ENCODE data around the gene POR. TPM values are rescaled to one million over a fixed set of nuclear protein-coding genes. Genes with fewer than 3 reads are reported as not detected.

POR gene
- total RNA-seq, 2 experiments from 2014 or later: 22.8 to 25.2 TPM

DNA sequence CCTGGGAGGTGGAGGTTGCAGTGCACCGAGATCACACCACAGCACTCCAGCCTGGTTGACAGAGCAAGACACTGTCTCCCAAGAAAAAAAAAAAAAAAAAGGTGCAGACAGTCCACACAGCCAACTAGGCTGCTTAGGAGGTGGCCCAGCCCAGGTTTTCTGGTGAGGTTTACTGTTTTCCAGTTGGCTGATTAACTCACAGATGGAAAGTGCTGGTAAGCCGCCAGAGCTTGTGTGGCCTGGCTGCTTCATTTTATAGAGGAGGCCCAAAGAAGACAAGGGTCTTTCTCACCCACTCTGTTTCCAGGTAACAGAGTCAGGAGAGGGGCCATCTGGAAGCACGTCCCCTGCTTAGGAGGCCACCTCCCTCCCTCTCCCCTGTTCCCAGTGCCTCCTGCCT is 29.9 kb upstream of the POR start:
- H3K27ac Mint-ChIP-seq: no peak overlapping the region
- ChIA-PET CTCF (interaction anchor here (1.2 kb wide), 1 partner anchor 135 kb away, joined by 3 read pairs; no protein-coding TSS in a partner anchor), POLR2A (interaction anchor here (0.6 to 2.1 kb wide), 3 partner anchors 9 to 53 kb away, joined by 3 to 7 read pairs (median 4); no protein-coding TSS in a partner anchor)
- ATAC-seq (no peak), DNase-seq (no peak)
- H3K36me3 Mint-ChIP-seq (ENCODE audit: low read depth): peaks cover 51% of the 10 kb centered on the region
- no peaks in the 10 kb centered on the region for H3K27me3 Mint-ChIP-seq
- H3K9me3 Mint-ChIP-seq: no peaks in the 10 kb centered on the region
- no peak overlapping the region for H3K4me3 Mint-ChIP-seq
- intact Hi-C loops (cut with micrococcal nuclease): no loop called here
- H3K4me1 Mint-ChIP-seq (ENCODE audit: low read depth): peaks cover 22% of the 10 kb centered on the region
- TF ChIP-seq, protein P1, sequence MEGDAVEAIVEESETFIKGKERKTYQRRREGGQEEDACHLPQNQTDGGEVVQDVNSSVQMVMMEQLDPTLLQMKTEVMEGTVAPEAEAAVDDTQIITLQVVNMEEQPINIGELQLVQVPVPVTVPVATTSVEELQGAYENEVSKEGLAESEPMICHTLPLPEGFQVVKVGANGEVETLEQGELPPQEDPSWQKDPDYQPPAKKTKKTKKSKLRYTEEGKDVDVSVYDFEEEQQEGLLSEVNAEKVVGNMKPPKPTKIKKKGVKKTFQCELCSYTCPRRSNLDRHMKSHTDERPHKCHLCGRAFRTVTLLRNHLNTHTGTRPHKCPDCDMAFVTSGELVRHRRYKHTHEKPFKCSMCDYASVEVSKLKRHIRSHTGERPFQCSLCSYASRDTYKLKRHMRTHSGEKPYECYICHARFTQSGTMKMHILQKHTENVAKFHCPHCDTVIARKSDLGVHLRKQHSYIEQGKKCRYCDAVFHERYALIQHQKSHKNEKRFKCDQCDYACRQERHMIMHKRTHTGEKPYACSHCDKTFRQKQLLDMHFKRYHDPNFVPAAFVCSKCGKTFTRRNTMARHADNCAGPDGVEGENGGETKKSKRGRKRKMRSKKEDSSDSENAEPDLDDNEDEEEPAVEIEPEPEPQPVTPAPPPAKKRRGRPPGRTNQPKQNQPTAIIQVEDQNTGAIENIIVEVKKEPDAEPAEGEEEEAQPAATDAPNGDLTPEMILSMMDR (IDR thresholded peaks at IDR 0.05): no peak

DNA sequence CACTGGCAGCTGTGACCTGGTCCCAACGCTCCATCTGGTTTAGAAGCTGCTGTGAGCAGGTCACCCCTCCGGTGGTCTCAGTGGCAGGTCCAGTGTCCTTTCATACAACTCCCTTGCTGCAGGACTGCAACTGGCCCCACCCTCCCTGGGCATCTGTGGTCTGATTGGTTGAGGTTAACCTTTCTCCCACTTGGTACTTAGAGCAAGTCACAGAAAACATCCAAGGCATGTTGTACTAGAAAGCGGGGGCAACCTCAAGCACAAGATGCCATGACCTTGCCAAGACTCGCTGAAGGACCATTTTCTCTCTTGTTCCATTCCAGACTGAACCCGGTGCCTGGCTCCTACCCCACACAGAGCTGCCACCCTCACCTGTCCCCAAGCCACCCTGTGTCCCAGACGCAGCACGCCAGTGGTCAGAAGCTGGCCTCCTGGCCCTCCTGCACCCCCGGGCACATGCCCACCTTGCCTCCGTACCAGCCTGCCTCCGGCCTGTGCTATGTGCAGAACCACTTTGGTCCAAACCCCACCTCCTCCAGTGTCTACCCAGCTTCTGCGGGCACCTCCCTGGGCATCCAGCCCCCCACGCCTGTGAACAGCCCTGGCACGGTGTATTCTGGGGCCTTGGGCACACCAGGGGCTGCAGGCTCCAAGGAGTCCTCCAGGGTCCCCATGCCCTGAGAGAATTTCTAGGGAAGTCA is 27.1 kb upstream of the POR start:
- TF ChIP-seq, protein P1 (IDR thresholded peaks at IDR 0.05): no peak
- ATAC-seq: no peak
- Mint-ChIP-seq H3K4me1 (ENCODE audit: low read depth) (peaks cover 7% of the 10 kb centered on the region), H3K36me3 (ENCODE audit: low read depth) (peaks cover 34% of the 10 kb centered on the region), H3K27ac (no peak overlapping the region), H3K9me3 (no peaks in the 10 kb centered on the region), H3K27me3 (no peaks in the 10 kb centered on the region), H3K4me3 (no peak overlapping the region)
- CTCF ChIA-PET: no interaction called here
- DNase-seq: no peak
- intact Hi-C loops (cut with micrococcal nuclease): no loop called here
- POLR2A ChIA-PET: interaction anchor here (1.6 kb wide), 1 partner anchor 9 kb away, joined by 4 read pairs; the partner anchor contains the start of gene RHBDD2

DNA sequence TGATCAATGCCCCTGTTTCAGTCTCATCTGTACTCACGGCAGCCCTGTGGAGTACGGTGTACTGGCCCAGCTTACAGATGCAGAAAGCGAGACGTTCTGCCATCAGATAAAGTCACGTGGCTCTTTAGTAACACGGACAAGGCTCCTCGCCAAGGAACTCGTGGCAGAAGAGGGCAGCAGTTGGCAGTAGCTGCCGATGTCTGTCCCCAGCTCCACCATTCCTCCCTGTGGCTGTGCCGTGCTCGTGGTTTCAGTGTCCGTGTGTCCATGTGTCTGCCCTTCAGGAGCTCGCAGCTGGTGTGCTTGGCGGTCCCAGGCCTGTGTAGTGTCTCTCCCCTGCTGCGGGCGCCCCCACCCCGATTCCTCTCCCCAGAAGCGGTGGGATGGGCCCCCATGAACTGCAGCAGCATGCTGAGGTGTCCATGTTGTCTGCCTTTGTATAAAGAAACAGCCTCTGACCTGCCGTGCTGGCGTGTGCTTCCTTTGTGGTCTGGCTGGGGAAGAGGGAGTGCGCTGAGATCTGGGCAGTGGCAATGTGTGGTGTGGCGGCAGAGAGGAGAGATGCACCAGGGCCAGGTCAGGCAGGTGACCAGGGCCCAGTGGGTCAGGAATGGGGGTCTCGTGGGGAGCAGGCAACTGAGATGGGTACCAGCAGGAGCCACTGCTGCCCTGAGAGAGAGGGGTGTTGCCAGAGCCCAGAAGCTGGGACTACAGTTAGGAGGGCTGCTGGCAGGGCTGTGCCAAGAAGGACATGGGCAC is 26.3 kb upstream of the POR start:
- no peak for ATAC-seq
- TF ChIP-seq, protein P1 (IDR thresholded peaks at IDR 0.05): no peak
- intact Hi-C loops (cut with micrococcal nuclease): no loop called here
- no peak overlapping the region for H3K27ac Mint-ChIP-seq
- DNase-seq: no peak
- POLR2A ChIA-PET: interaction anchor here (0.8 to 1.6 kb wide), 3 partner anchors 10 to 27 kb away, joined by 3 to 4 read pairs (median 3); partner anchors contain the start of genes POR and RHBDD2
- H3K9me3 Mint-ChIP-seq: no peaks in the 10 kb centered on the region
- H3K4me3 Mint-ChIP-seq: no peak overlapping the region
- H3K36me3 Mint-ChIP-seq (ENCODE audit: low read depth): peaks cover 30% of the 10 kb centered on the region
- peaks cover 7% of the 10 kb centered on the region for H3K4me1 Mint-ChIP-seq (ENCODE audit: low read depth)
- H3K27me3 Mint-ChIP-seq: no peaks in the 10 kb centered on the region
- CTCF ChIA-PET: no interaction called here

DNA sequence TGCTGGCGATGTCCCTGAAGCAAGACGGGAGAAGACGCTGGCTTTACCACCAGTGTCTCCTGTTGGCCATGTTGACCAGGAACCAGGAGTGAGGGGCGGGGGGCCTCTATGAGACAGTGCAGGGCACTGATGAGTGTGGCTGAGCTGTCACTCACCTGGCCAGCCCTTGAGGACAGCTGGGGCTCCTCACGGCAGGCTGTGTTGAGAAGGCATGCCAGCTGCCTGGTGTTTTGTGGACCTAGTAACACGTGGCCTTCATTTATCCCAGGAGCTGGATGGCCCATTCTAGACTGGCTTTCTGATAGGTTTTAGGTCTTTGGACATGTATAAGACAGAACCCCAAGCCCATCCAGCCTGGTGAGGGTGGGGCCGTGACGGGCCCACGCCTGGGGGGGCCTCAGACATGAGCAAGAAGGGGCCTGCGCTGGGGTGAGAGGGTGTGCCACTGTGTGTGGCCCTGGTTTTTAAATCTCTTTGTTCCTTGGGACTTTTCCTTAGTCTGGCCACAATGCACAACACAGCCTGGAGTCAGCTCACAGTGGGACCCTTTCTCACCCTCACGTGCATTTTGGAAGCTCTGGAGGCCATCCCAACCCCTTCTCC is 25.6 kb upstream of the POR start:
- ATAC-seq (no peak), DNase-seq (no peak)
- Mint-ChIP-seq H3K27ac (no peak overlapping the region), H3K4me3 (no peak overlapping the region), H3K4me1 (ENCODE audit: low read depth) (peaks cover 7% of the 10 kb centered on the region), H3K27me3 (no peaks in the 10 kb centered on the region), H3K9me3 (no peaks in the 10 kb centered on the region), H3K36me3 (ENCODE audit: low read depth) (peaks cover 28% of the 10 kb centered on the region)
- CTCF ChIA-PET: no interaction called here
- intact Hi-C loops (cut with micrococcal nuclease): no loop called here
- TF ChIP-seq, protein P1 (IDR thresholded peaks at IDR 0.05): no peak
- POLR2A ChIA-PET: interaction anchor here (0.8 to 1.7 kb wide), 4 partner anchors 10 to 26 kb away, joined by 3 to 6 read pairs (median 4); partner anchors contain the start of genes POR and RHBDD2

Data from activated CD8-positive, alpha-beta T cell treated with anti-CD3 and anti-CD28 coated beads for 36 hours (primary cell).